OCI-LY3 (cell line): Measurements from ENCODE around the gene RUNX3.

Source experiments
- H2AFZ ChIP-seq: fragments of 200-600, 300-600 bp; shearing (Covaris generic); 2 replicates; pipeline ENCODE4 v1.6.0; 2014; ENCODE audit warnings: antibody characterized with exemption, low read depth, low read length
- H3K27ac ChIP-seq: fragments of 200-600, 300-600 bp; sonication (generic); 2 replicates; pipeline ENCODE4 v1.5.1; 2014; ENCODE audit warnings: mild to moderate bottlenecking, low read length, moderate library complexity, mixed read lengths
- H3K27me3 ChIP-seq: fragments of 200-600, 300-600 bp; sonication (generic); 2 replicates; pipeline ENCODE4 v1.6.1; 2014; ENCODE audit warnings: low read depth, low read length, mixed read lengths
- H3K36me3 ChIP-seq: fragments of 200-600, 300-600 bp; sonication (generic); replicated peaks from 2 replicates; pipeline ENCODE3; 2014; ENCODE audit warnings: low read depth, low read length, mixed read lengths
- H3K4me1 ChIP-seq: fragments of 300-600, 200-600 bp; sonication (generic); 2 replicates; pipeline ENCODE4 v1.6.1; 2014; ENCODE audit warnings: low read length, mixed read lengths
- H3K4me2 ChIP-seq: fragments of 200-600, 300-600 bp; sonication (generic); 2 replicates; pipeline ENCODE4 v1.6.1; 2014; ENCODE audit warnings: low read length, mixed read lengths
- H3K4me3 ChIP-seq: fragments of 300-600, 200-600 bp; sonication (generic); 2 replicates; pipeline ENCODE4 v1.5.1; 2014; ENCODE audit warnings: antibody characterized with exemption, mild to moderate bottlenecking, low read length, moderate library complexity
- H3K79me2 ChIP-seq: fragments of 300-600, 200-600 bp; shearing (Covaris generic); 2 replicates; pipeline ENCODE4 v1.6.1; 2014; ENCODE audit warnings: mild to moderate bottlenecking, low read length, mixed read lengths
- H3K9ac ChIP-seq: fragments of 300-600, 200-600 bp; shearing (Covaris generic); 2 replicates; pipeline ENCODE4 v1.6.0; 2014; ENCODE audit warnings: mild to moderate bottlenecking, low read length, moderate library complexity
- H3K9me3 ChIP-seq: fragments of 200-600, 300-600 bp; shearing (Covaris generic); 2 replicates; pipeline ENCODE4 v1.6.1; 2014; ENCODE audit warnings: low read length, mixed read lengths; ENCODE audit not compliant: insufficient read depth
- H4K20me1 ChIP-seq: fragments of 200-600, 300-600 bp; sonication (generic); 2 replicates; pipeline ENCODE4 v1.6.1; 2016; ENCODE audit warnings: low read length, mixed read lengths; ENCODE audit not compliant: insufficient read depth
- CTCF ChIP-seq: fragments of 200-600, 300-600 bp; sonication (generic); IDR thresholded peaks from 2 replicates; pipeline ENCODE4 v1.5.1; 2014; ENCODE audit warnings: antibody characterized with exemption, low read length, low read depth
- EZH2phosphoT487 ChIP-seq: fragments of 200-600 bp; shearing (Covaris generic); IDR thresholded peaks from 2 replicates; pipeline ENCODE4 v1.6.1; 2018; ENCODE audit warnings: antibody characterized with exemption, mixed run types, low read depth

The RUNX3 gene

GRCh38 chr1:24900486-24900849 is 29.6 kb downstream of the RUNX3 start:
- H3K4me3 ChIP-seq: no peak overlapping the region
- H3K9me3 ChIP-seq: no peaks in the 10 kb centered on the region
- TF ChIP-seq EZH2phosphoT487 (no peak), CTCF (no peak)
- H3K9ac ChIP-seq: no peak overlapping the region
- H3K79me2 ChIP-seq: no peaks in the 10 kb centered on the region
- H3K27me3 ChIP-seq: no peaks in the 10 kb centered on the region
- no peak overlapping the region for H2AFZ ChIP-seq
- H3K27ac ChIP-seq: no peak overlapping the region
- peaks cover 25% of the 10 kb centered on the region for H3K4me1 ChIP-seq
- no peak overlapping the region for H3K4me2 ChIP-seq
- peaks cover 19% of the 10 kb centered on the region; the same call in 1 of the 2 replicates for H4K20me1 ChIP-seq
- H3K36me3 ChIP-seq: peaks cover 10% of the 10 kb centered on the region

- Histone ChIP-seq H4K20me1 (peaks cover 17% of the 10 kb centered on the region; the same call in 1 of the 2 replicates), H3K9ac (no peak overlapping the region), H3K79me2 (no peaks in the 10 kb centered on the region), H2AFZ (no peak overlapping the region), H3K9me3 (no peaks in the 10 kb centered on the region), H3K4me2 (no peak overlapping the region), H3K27me3 (no peaks in the 10 kb centered on the region), H3K4me1 (peaks cover 25% of the 10 kb centered on the region), H3K36me3 (peaks cover 4% of the 10 kb centered on the region), H3K27ac (no peak overlapping the region), H3K4me3 (no peak overlapping the region)
- TF ChIP-seq EZH2phosphoT487 (no peak), CTCF (no peak)
These were observed 30.2 kb downstream of the RUNX3 start for GRCh38 chr1:24899581-24900485.

- Histone ChIP-seq H3K9me3 (no peaks in the 10 kb centered on the region), H3K79me2 (no peaks in the 10 kb centered on the region), H3K4me3 (no peak overlapping the region), H3K36me3 (peaks cover 4% of the 10 kb centered on the region), H2AFZ (no peak overlapping the region), H3K4me1 (peaks cover 31% of the 10 kb centered on the region), H3K4me2 (no peak overlapping the region), H3K9ac (no peak overlapping the region), H3K27ac (no peak overlapping the region), H4K20me1 (peaks cover 17% of the 10 kb centered on the region; the same call in 1 of the 2 replicates), H3K27me3 (no peaks in the 10 kb centered on the region)
- TF ChIP-seq EZH2phosphoT487 (no peak), CTCF (no peak)
These were observed 31.1 kb downstream of the RUNX3 start for GRCh38 chr1:24898909-24899439.

- Histone ChIP-seq H3K4me2 (no peak overlapping the region), H3K4me1 (peaks cover 35% of the 10 kb centered on the region), H3K79me2 (no peaks in the 10 kb centered on the region), H3K27me3 (no peaks in the 10 kb centered on the region), H3K27ac (no peak overlapping the region), H4K20me1 (peaks cover 14% of the 10 kb centered on the region; the same call in 1 of the 2 replicates), H3K9ac (no peak overlapping the region), H3K4me3 (no peak overlapping the region), H3K36me3 (peaks cover 4% of the 10 kb centered on the region), H3K9me3 (no peaks in the 10 kb centered on the region), H2AFZ (no peak overlapping the region)
- TF ChIP-seq CTCF: peak; percentile 70
- no peak for TF ChIP-seq EZH2phosphoT487
These were observed 31.7 kb downstream of the RUNX3 start for GRCh38 chr1:24898152-24898908.
